ENCODE data around the gene HSD3B2.

The HSD3B2 gene

GRCh38 chr1:119463569-119463968, 48.6 kb downstream of the HSD3B2 start:
- DNase-seq, result no peak

DNA sequence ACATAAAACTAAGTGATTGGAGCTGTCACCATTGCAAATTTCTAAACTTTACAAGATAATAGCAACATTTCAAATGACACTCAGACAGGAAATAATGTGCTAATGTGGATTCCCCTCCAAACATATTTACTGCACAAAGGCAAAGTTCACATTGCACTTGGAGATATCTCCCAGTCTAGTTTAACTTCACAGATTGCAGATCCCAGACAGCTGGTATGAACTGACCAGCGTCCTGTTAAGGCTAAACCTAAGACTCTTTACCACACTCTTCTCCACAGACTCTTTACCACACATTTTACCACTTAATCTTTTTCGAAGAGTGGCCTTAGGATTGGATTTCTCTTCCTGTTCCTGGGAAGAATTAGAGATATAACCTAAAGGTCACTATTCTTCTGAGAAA, 51.5 kb downstream of the HSD3B2 start:
- no peak for DNase-seq

- DNase-seq, result no peak
Measured at GRCh38 chr1:119467219-119467618, 52.3 kb downstream of the HSD3B2 start.

DNA sequence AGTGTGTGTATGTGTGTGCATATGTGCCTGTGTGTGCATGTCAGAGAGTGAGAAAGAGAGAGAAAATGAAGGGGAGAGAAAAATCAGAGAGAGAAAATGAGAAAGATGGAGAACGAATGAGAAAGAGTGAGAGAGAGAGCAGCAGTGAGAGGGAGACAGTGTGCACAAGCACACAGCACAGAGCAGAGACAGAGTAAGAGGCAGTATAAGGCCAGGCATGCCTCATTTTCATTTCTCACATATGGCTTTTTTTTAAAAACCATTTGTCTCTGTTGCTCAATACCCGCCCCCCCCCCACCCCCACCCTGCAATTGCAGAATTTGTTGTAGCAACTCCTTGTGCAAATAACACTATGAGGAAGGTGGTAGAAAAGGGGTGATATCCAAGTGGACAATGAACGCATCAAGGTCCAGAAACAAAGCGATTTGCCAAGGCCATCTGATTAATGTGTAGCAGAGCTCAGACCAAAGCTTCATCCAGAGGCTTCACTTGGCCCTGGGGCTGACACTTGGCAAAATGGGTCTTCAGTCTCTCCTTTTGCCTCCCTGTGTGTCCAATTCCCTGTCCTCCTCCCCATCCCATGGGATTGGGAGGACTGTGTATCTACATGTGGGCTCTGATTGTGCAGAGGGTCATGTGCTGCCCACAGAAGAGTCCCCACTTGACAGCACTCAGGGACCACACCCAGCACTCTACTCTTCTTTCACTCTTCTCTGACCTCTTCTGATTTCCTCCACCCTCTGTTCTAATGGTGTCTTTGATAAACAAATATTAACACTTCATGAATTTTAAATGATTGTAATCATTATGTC, 53.1 kb downstream of the HSD3B2 start:
- no peak for DNase-seq

GRCh38 chr1:119469741-119470140, 54.8 kb downstream of the HSD3B2 start:
- DNase-seq, result no peak

- DNase-seq, result no peak
Measured at GRCh38 chr1:119470377-119470776, 55.4 kb downstream of the HSD3B2 start.

DNA sequence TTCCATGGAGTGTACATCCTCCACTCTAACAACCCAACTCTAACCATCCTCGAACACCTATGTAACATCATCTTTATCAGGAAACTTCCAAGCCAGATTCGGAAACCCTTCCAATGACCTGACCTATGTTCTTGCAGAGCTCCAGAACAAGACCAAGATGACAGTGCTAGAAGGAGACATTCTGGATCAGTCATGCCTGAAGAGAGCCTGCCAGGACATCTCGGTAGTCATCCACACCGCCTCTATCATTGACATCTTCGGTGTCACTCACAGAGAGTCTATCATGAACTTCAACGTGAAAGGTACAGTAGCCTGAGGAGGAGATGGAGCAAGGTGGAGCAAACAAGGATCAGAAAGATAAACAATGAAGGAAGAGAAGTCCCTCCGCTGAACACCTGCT, 56.0 kb downstream of the HSD3B2 start:
- no peak for DNase-seq

DNA sequence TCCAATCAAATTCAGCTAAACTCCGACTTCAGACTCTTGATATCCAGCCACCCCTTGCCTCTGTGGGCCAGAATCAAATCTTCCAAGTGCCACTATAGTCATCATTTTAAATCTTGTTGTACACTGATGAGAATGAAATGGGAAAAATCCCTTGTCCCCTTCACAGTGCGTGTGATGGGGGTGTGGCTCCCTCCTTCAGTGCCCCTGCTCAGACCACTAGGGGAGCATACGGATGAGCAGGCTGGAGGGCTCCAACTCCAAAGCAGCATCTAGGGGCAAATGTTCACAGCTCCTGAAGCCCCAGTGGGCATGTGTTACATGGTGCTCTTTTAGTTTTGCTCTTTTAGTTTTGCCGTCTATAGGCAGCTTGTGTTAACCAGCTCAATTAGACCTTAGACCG, 56.6 kb downstream of the HSD3B2 start:
- DNase-seq, result no peak

DNA sequence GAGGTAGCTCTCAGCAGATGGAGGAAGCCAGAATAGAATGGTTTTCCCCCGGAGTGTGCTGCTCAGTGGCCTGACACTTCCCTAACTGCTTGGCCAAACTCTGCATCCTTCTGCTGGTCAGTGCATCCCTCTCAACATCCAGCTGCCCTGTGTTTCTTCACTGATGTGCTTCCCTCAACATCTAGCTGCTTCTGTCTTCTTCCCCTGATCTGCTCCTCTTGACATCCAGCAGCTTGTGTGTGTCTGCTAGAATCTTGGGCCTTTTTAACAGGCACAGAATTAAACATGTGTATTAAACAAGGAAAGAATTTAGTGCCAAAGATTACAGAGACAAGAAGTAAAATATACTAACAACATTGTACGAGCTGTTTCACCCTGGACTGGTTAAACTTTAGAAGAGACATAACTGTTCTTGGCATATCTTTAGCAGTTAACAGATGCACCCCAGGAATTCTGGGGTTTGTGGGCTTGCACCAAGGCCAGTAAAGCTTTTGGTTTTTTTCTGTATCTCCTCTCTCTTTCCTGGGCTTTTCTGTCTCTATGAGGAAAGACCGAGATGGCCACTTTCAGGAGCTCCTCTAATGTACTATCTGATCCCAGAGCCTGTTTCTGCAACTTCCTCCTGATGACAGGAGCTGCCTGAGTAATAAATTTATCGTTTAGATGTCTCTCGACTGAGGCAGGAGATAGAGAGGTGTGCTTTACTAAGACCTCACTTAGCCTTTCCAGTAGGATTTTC, 57.3 kb downstream of the HSD3B2 start:
- no peak for DNase-seq

Measured in fibroblast of skin of abdomen (primary cell).